GM19328 (cell line): ENCODE measurements around the gene TBX2.

Source experiments
- ATAC-seq: cut with Tn5 transposase; IDR thresholded peaks from one replicate; pipeline ENCODE4 v1.9.1; 2021; ENCODE audit warnings: mild to moderate bottlenecking, moderate library complexity; ENCODE audit not compliant: unreplicated experiment

TBX2 gene

GRCh38 chr17:61411261-61412142, 11.9 kb downstream of the TBX2 start:
- ATAC-seq: no peak

- no peak for ATAC-seq
Observed at GRCh38 chr17:61412143-61412859, 12.7 kb downstream of the TBX2 start.

GRCh38 chr17:61412860-61413660, 13.4 kb downstream of the TBX2 start:
- ATAC-seq: no peak

- no peak for ATAC-seq
Observed at GRCh38 chr17:61413661-61414126, 14.1 kb downstream of the TBX2 start.

GRCh38 chr17:61414141-61414935, 14.7 kb downstream of the TBX2 start:
- ATAC-seq: no peak

- ATAC-seq: no peak
Observed at GRCh38 chr17:61414936-61415251, 15.3 kb downstream of the TBX2 start.

GRCh38 chr17:61415374-61416210, 15.9 kb downstream of the TBX2 start:
- ATAC-seq: no peak

- no peak for ATAC-seq
Observed at GRCh38 chr17:61416211-61416539, 16.5 kb downstream of the TBX2 start.

- no peak for ATAC-seq
Observed at GRCh38 chr17:61416540-61417363, 17.1 kb downstream of the TBX2 start.

GRCh38 chr17:61418449-61418848, 18.8 kb downstream of the TBX2 start:
- no peak for ATAC-seq

- ATAC-seq: no peak
Observed at GRCh38 chr17:61419496-61420046, 19.9 kb downstream of the TBX2 start.

GRCh38 chr17:61420052-61420451, 20.4 kb downstream of the TBX2 start:
- no peak for ATAC-seq

- ATAC-seq: no peak
Observed at GRCh38 chr17:61420745-61421398, 21.2 kb downstream of the TBX2 start.

- no peak for ATAC-seq
Observed at GRCh38 chr17:61421460-61421859, 21.8 kb downstream of the TBX2 start.

GRCh38 chr17:61422116-61422799, 22.6 kb downstream of the TBX2 start:
- no peak for ATAC-seq

- ATAC-seq: no peak
Observed at GRCh38 chr17:61422869-61423268, 23.2 kb downstream of the TBX2 start.

GRCh38 chr17:61423967-61424649, 24.5 kb downstream of the TBX2 start:
- ATAC-seq: no peak
